Pancreas (tissue), 10 donors: ENCODE results near the gene FRS3. TPM values are rescaled to one million over a fixed set of nuclear protein-coding genes. Genes with fewer than 3 reads are reported as not detected.

Experiments used
- ATAC-seq, 4 donors: fragments of 200-7000 bp; cut with Tn5 transposase; one replicate each; pipeline versions ENCODE4 v1.8.0 to v1.9.1; 2020; ENCODE audit warnings: mild to moderate bottlenecking in 4 of 4, moderate library complexity in 4 of 4
- DNase-seq, 6 donors: peaks; one replicate each; pipeline ENCODE4 v3.0.0-alpha.2; 2020
- FAIRE-seq: peaks from 2 replicates; lab custom pipeline; 2012; peaks lifted over from hg19 to GRCh38; lab: Jason Lieb, UNC
- H3K27ac ChIP-seq, 4 donors: fragments of 200-600 bp; sonication (generic); 1 replicate in 3 of 4; 2 replicates in 1 of 4; pipeline versions ENCODE4 v1.5.0 to v1.8.0; 2020
- H3K27me3 ChIP-seq, 4 donors: fragments of 200-600 bp; one replicate each; pipeline ENCODE4 v1.8.0; 2021
- H3K36me3 ChIP-seq, 3 donors: fragments of 200-600 bp; sonication (generic) in 1 of 3; one replicate each; pipeline versions ENCODE4 v1.5.0 to v1.8.0; 2020 to 2021
- H3K4me1 ChIP-seq, 3 donors: fragments of 200-600 bp; one replicate each; pipeline ENCODE4 v1.8.0; 2021
- H3K4me3 ChIP-seq, 4 donors: fragments of 200-600 bp; sonication (generic) in 2 of 4; one replicate each; pipeline versions ENCODE4 v1.5.0 to v1.8.0; 2020 to 2021
- H3K9me3 ChIP-seq, 4 donors: fragments of 200-600 bp; one replicate each; pipeline ENCODE4 v1.8.0; 2021
- WGBS, 2 donors: extraction: QIAGEN DNeasy Blood & Tissue Kit; methylation state at CpG; one replicate each; pipeline ENCODE4 v1.1.7; 2013; 5-methylcytosine and 5-hydroxymethylcytosine counted together
- intact Hi-C, 3 donors: fragments of 100-400 bp; cut with DNase I; formaldehyde crosslinking; loops; one replicate each; pipeline versions ENCODE4 v1.11.1 to v1.14.2; 2022
- polyA plus RNA-seq, 2 donors: library from polyadenylated mRNA; stranded (reverse); fragments of 200-250 nt; gene quantifications; one replicate each; pipeline ENCODE4 v1.2.3, GENCODE V29; 2013
- total RNA-seq, 6 donors: library from RNA; stranded (reverse); fragmentation: NEBNext Ultra II Directional in 4 of 6; extraction: Animal tissue kit (Norgen Biotek cat#: 25700) in 4 of 6; gene quantifications; one replicate each; pipeline versions ENCODE4 v1.2.1 to v1.2.4, GENCODE V29; 2021 to 2023
- TF ChIP-seq, protein P1 (sequence below), 4 donors: fragments of 200-600 bp; sonication (generic) in 3 of 4; IDR thresholded peaks; one replicate each; pipeline versions ENCODE4 v1.5.0 to v1.8.0; 2021; ENCODE audit warnings: antibody characterized with exemption in 4 of 4
- donor health status: healthy with polysubstance abuse.
- donor health status: DM: no; HTN: no; CAD: no; lungs with moderate emphysema.
- donor health status: DM: no; HTN: no; CAD: no.
- donor health status: control.
- donor health status: control.
- donor health status: Bipolar disorder and iron deficiency.
- donor health status: DM: yes; HTN: yes; CAD: no.
- donor health status: DM: no; HTN: no; CAD: no.
- donor health status: DM: no; HTN: no; CAD: no.
- donor health status: DM: yes; HTN: yes; CAD: no.

Gene FRS3
- total and polyA plus RNA-seq, 8 donors, result 2.1 to 7.8 (median 3.7) TPM

DNA sequence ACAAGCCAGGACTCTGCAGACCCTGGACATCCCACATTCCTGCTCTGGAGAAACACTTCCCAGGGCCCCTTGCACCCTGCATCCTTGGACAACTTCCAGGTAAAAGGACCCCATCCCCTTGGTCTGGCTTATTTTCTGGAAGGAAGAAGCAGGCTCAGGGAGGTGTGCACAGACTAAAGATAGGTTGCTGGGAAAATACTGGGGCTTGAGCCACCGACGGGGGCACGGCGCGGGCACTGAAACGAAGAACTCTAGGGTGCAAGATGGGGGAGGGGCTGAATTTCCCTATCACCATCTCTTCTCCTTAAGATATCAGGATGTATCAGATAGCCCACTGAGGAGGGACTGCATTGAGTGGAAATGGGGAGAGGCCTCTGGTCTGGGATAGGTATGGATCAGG is 805 bp downstream of the FRS3 start:
- H3K4me1 ChIP-seq, result peaks cover 5 to 14% (median 6%) of the 10 kb centered on the region in 3 donors
- TF ChIP-seq, protein P1, sequence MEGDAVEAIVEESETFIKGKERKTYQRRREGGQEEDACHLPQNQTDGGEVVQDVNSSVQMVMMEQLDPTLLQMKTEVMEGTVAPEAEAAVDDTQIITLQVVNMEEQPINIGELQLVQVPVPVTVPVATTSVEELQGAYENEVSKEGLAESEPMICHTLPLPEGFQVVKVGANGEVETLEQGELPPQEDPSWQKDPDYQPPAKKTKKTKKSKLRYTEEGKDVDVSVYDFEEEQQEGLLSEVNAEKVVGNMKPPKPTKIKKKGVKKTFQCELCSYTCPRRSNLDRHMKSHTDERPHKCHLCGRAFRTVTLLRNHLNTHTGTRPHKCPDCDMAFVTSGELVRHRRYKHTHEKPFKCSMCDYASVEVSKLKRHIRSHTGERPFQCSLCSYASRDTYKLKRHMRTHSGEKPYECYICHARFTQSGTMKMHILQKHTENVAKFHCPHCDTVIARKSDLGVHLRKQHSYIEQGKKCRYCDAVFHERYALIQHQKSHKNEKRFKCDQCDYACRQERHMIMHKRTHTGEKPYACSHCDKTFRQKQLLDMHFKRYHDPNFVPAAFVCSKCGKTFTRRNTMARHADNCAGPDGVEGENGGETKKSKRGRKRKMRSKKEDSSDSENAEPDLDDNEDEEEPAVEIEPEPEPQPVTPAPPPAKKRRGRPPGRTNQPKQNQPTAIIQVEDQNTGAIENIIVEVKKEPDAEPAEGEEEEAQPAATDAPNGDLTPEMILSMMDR (IDR thresholded peaks at IDR 0.05), result no peak

DNA sequence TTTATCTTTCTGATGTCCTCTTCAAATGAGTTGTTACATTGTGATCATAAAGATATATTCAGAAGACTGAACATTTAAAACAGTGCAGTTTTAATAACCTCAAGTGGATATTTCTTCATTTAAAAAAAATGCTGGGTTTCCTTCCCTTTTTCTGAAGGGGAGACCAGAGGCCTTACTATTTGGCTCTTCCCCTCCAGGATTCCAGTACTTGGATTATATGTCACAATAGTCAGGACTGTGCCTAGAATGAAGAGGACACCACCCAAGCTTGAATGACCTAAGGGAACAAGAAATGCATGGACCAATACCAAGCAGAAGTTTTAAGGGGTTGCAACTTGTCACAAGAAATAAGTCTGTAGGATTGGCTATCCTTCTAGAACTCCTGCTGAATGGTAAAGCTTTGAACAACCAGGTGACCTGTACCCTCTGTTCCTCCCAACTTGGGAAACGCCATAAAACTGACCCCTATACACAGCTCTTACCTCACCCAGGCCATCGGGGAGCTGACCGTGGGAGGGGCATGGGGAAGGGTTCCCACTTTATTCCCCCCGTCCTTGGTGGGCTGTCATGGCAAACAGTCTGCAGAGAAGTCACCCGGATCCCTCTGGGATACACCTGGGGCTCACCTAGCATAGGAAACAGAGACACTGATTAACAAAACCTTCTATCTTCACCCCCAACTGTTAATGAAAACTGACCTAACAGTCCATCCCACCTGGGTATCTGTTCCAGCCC is 2.0 kb downstream of the FRS3 start:
- 80 to 87% methylated on average over 5 of the region's 5 CpGs for WGBS, 2 donors

More for the DNA sequence above, 805 bp downstream of the FRS3 start:
- Histone ChIP-seq H3K27ac (no peak overlapping the region), H3K27me3 (no peaks in the 10 kb centered on the region), H3K36me3 (no peaks in the 10 kb centered on the region), H3K4me3 (peak overlapping the region in 3 of 4 donors; percentile 58 to 79 (median 71)), H3K9me3 (no peaks in the 10 kb centered on the region)
- DNase-seq, result peak in 1 of 6 donors; percentile 30
- intact Hi-C loops, result loop anchor here in 1 of 3 donors (10.0 kb wide), 1 partner anchor 174 kb away; no protein-coding TSS in a partner anchor
- no peak for FAIRE-seq
- no peak for ATAC-seq
- WGBS, 2 donors, result 14 to 21% methylated on average over 6 of the region's 6 CpGs

DNA sequence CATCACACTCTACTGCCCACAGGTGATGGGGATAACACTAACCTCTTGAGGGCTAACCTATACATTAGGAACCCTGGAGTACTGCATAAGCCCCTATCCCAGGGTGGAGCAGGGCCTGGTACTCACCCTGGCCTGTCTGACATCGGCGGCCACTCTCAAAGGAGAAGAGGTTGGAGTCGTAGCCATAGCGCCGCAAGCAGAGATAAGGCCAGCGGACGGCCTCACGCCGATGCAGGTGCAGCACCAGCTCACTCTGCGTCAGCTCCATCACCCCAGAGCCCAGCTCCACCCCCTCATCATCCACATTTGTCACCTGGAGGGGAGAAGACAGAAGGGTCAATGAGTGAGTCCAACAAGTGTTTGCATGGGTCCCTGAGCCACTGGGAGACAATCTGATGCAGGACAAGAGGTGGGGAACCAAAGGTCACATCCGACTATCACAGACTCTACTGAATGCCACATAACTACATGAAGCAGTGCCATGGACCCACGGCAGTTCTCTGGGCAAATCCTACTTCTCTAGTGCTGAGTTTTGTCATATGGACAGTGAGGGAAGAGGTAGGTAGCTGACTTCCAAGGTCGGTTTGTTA is 4.3 kb downstream of the FRS3 start:
- intact Hi-C loops, result loop anchor here in 1 of 3 donors (10.0 kb wide), 1 partner anchor 171 kb away; no protein-coding TSS in a partner anchor
- 79 to 84% methylated on average over 13 of the region's 13 CpGs for WGBS, 2 donors
- Histone ChIP-seq H3K4me1 (peaks cover 0 to 7% (median 0%) of the 10 kb centered on the region in 3 donors), H3K4me3 (no peak overlapping the region), H3K27ac (no peak overlapping the region), H3K36me3 (peaks cover 0 to 10% (median 0%) of the 10 kb centered on the region in 3 donors), H3K9me3 (no peaks in the 10 kb centered on the region), H3K27me3 (no peaks in the 10 kb centered on the region)
- FAIRE-seq, result no peak
- no peak for ATAC-seq
- TF ChIP-seq, protein P1 (IDR thresholded peaks at IDR 0.05), result no peak
- peak in 1 of 6 donors; percentile 31 for DNase-seq

More for the DNA sequence above, 2.0 kb downstream of the FRS3 start:
- ATAC-seq (no peak), FAIRE-seq (no peak), DNase-seq (peak in 1 of 6 donors; percentile 30)
- Histone ChIP-seq H3K4me1 (peaks cover 5 to 14% (median 6%) of the 10 kb centered on the region in 3 donors), H3K27me3 (no peaks in the 10 kb centered on the region), H3K9me3 (no peaks in the 10 kb centered on the region), H3K36me3 (no peaks in the 10 kb centered on the region), H3K4me3 (no peak overlapping the region), H3K27ac (no peak overlapping the region)
- intact Hi-C loops, result loop anchor here in 1 of 3 donors (10.0 kb wide), 1 partner anchor 173 kb away; no protein-coding TSS in a partner anchor
- TF ChIP-seq, protein P1 (IDR thresholded peaks at IDR 0.05), result no peak

DNA sequence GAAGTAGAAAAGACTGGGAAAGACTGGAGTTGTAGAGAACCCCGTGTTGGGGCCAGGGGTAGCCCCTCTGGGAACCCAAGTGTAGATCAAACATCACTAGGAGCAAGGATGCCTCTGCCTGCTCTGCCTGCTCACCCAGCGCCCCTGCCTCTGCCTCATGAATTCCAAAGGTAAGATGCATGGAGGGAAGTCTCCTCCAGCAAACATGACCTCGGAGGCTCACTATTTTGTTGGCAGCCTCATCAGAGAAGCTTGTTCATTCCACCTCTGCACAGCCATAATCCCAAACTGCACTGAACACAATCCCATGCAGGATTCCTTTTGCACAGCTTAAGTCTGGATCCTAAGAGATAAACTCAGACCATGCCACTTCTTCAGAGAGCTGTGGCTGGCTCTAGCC is 4.9 kb downstream of the FRS3 start:
- Histone ChIP-seq H3K4me3 (no peak overlapping the region), H3K4me1 (peaks cover 0 to 7% (median 0%) of the 10 kb centered on the region in 3 donors), H3K27me3 (no peaks in the 10 kb centered on the region), H3K27ac (no peak overlapping the region), H3K36me3 (peaks cover 0 to 10% (median 0%) of the 10 kb centered on the region in 3 donors), H3K9me3 (no peaks in the 10 kb centered on the region)
- FAIRE-seq (no peak), DNase-seq (no peak), ATAC-seq (no peak)
- WGBS, 2 donors, result 84% methylated on average over 3 of the region's 3 CpGs
- TF ChIP-seq, protein P1 (IDR thresholded peaks at IDR 0.05), result no peak
- intact Hi-C loops, result loop anchor here in 1 of 3 donors (10.0 kb wide), 1 partner anchor 170 kb away; no protein-coding TSS in a partner anchor
